Occipital lobe (tissue), 2 donors: ENCODE data around the gene PITX1. TPM values are rescaled to one million over a fixed set of nuclear protein-coding genes. Genes with fewer than 3 reads are reported as not detected.
"Not testable (repeated sequence)": the region's sequence is repeated elsewhere in the genome, so short reads cannot be mapped to it uniquely, and the experiment has no call there.

Experiments used
- DNase-seq: peaks from one replicate; lab custom pipeline; 2025; lab: John Stamatoyannopoulos, UW
- total RNA-seq: library from RNA; depleted of rRNA; stranded (reverse); fragments of >200 nt; gene quantifications from one replicate; pipeline ENCODE4 v1.2.3, GENCODE V29; 2014

PITX1 gene
- total RNA-seq, result not detected

DNA sequence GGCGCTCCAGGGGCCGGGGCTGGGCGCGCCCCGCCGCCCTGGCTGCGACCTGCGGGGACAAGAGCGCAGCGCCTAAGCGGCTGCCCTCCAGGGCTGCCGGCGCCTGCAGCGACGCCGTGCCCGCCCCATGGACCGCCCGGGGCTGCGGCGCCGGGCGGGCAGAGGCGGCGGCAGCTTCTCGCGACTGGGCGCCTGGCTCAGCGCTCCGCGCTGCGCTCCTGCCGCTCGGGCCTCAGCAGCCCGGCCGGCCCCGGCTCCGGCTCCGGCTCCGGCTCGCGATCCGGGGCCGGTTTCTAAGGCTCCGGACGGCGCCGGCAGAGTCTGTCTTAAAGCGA lies at the start of gene PITX1:
Gene PITX1, minus strand, starts transcription at position 328 of the 335 bp plus-strand sequence. CDS start 347 bp downstream, outside the sequence.
- no peak for DNase-seq

DNA sequence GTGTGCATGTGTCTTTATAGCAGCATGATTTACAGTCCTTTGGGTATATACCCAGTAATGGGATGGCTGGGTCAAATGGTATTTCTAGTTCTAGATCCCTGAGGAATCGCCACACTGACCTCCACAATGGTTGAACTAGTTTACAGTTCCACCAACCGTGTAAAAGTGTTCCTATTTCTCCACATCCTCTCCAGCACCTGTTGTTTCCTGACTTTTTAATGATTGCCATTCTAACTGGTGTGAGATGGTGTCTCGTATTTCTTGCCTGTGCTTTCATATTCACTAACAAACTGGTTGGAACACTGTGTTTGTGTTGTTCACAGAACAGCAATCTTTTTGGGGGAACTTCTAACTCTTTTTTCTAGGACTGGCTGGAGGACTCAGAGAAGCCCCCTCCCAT lies 49.3 kb upstream of the PITX1 start:
- not testable (repeated sequence) for DNase-seq

DNA sequence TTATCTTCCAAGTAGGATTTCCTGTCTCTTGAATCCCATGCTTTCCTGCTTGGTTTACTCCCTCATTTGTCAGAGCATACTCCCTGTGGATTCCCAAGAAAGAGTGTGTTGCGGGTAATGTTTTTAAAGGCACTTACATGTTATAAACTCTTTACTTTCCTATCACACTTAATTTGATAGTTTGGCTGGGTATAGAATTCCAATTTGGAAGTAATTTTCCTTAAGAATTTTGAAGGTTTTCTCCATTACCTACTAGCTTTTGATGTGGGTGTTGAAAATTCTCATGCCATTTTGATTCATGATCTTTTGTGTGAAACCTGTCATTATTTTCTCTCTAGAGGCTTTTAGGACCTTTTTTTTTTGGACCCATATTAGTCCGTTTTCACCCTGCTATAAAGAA lies 47.2 kb upstream of the PITX1 start:
- no peak for DNase-seq

DNA sequence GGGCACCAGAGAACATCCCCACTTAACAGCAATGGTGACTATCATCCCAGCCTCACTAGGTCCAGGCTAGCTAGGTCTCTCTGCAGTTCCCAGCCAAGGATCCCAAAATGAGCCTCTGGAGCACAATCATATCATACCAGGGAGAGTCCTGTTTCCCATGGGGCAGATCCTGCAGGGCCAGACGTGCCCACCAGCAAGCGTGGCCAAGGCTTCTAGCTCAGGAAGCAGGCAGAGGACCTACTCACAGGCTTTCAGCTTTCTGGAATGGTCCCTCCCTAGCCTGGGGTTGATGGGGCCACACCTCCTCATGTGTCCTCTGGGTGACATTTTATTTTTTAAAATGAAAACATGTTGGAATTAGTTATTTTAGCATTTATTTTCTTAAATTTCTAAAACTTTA lies 45.7 kb upstream of the PITX1 start:
- no peak for DNase-seq

DNA sequence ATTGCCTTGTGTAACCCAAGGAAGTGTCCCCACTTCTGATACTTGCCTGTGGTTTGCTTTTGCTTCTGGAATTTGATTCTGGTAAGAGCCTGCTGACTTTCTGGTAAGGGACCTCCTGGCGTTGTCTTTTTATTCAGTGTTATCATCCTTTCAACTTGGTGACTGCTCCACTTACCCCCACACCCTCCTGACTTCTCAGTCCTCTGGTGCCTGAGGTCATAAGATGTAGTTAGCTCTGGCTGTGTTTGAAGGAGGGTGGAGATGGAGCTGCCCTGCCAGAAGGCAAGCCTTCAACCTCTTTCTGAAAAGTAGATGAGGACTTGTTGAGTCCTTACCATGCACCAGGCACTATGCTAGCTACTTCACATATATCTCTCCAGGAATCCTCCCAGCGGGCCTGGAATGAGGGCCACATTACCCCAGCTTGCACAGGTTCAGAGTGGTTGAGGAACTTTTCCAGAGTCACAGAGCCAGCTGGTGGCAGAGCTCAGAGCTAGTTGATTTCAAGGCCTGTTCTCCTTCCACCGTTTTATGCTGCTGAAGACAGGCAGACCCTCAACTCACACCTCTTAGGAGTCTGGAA lies 45.2 kb upstream of the PITX1 start:
- no peak for DNase-seq

DNA sequence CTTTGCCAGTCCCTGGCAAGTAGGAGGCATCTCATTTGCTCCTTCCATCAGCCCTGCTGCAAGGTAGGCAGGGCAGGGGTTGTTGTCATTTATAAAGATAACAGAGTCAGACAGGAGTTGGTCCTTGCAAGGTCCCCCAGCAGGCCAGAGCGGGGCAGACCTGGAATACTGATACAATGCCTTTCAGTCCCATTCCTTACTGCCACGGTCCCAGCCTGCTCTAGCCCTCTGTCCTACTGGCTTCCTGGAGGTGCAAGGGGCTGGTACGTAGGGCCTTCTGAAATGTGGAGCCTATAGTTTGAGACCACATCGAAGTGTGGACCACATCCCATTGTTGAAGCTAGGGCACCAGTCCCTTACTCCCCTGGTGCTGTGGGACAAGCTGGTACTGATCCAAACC lies 42.8 kb upstream of the PITX1 start:
- DNase-seq, result no peak

DNA sequence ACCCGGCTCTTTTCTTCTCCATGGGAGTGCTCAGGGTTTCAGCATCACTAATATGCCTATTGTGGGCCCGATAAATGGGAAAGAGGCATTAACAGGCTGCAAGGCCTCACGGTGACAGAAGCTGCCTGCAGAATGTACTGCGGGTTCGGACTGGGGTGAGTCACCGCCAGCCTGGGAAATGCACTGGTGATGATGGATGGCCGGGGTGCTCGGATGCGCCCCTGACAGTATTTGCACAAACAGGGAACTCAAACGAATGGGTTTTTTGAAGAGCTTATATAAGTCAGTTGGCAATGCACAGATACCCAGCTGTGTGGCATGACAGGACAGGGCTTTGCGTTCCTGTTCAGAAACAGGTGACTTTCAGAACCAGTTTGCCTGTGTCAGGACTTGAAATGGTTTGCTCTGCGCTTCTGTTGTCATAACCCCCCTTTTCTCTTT lies 42.0 kb upstream of the PITX1 start:
- no peak for DNase-seq

DNA sequence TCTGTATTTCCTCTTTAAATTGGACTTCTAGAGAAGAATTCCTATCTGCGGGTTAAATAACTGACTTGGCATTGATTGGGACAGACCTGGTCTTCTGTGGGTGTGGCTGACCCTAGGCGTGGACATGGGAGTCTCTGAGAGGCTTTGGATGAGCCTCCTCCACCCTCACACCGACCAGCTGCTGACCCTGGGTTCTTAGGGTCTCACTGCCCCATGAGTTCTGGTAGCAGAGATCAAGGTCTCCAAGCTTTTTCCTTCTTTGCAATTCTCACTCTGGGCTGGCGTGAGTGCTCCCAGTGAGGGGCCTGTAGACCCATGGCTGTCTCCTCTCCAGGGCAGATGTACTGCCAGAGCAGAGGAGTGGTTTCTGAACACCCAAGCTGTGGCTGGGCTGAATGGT lies 41.6 kb upstream of the PITX1 start:
- DNase-seq, result no peak

DNA sequence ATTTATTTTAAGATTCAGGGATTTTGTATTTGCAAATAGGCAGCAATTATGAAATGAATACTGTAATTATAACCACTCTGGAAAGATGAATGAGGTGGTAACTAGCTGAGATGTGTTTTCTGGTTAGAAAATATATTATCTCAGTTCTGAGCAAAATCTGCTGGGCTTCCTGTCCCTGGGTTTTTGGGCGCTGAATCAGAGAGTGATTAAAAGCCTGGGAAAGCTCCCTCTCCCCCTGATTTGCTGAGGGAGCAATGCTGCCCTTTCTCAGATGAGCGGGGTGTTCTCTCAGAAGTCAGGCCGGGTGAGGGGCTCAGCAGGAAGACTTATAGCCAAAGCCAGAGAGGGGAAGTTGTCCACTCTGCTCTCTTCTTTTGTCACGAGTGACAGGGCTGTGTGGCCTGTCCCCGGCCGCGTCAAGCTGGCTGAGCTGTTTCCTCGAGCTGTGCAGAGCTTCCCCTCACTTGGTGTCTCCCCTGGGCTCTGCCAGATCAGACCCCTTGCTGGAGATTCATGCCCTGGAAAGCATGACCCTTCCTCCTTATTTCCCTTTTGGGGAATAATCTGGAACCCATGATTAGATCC lies 39.8 kb upstream of the PITX1 start:
- DNase-seq, result no peak

DNA sequence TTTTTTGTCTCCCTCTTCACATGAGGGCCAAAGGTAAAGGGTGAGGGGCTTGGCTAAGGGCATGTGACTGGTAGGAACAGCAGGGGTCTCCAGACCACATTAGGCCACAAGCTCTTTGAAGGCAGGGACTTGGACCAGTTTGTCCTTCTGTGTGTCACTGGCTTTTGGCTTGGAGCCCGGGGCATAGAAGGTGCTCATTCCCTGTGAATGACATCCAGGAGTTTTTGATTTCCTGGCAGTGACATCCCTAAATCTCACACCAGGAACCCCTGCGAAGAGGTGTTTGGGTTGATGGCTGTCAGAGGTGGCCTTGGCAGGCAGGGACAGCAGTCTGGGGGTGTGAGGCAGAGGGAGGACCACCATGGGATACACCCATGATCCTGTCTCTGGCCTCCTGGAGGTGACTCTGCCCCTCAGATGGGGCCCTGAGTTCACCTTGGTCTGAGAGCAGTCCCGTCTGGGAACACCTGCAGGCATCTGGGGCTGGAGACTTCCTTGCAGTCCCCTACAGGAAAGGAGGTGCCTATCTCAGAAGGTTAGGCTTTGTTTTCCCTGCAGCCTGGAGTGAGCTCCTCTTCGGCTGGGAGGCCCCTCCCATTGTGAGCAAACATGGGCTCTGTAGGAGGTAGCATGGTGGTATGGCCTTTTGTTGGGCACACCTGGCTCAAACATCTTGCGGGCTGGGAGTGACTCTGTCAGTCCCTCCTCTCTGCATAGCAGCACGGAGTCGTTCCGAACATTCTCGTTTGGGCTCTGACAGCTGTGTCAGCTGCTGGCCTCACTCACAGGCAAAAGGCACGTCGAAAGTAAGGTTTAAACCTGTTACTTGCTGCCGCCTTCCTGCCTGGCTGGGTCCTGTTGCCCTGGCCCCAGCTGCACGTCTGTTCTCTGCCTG lies 38.6 kb upstream of the PITX1 start:
- DNase-seq, result no peak

DNA sequence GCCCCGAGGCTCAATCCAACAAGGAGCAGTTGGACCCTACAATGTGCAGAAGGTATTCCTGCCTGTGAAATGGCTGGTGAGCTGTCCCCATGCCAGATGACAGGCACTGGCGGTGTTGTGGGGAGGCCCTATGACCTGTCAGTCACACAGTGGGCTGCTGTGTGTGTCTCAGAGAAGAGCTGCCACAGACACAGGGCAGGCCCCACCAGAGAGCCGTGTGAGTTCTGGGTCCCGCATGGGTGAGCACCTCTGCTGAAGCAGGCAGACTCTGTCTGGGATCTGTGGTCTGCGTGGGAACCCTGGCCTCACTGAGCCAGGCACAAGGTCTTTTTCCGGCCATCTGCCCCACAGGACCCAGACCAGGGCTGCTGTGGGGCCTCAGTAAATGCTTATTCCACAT lies 37.3 kb upstream of the PITX1 start:
- DNase-seq, result no peak

DNA sequence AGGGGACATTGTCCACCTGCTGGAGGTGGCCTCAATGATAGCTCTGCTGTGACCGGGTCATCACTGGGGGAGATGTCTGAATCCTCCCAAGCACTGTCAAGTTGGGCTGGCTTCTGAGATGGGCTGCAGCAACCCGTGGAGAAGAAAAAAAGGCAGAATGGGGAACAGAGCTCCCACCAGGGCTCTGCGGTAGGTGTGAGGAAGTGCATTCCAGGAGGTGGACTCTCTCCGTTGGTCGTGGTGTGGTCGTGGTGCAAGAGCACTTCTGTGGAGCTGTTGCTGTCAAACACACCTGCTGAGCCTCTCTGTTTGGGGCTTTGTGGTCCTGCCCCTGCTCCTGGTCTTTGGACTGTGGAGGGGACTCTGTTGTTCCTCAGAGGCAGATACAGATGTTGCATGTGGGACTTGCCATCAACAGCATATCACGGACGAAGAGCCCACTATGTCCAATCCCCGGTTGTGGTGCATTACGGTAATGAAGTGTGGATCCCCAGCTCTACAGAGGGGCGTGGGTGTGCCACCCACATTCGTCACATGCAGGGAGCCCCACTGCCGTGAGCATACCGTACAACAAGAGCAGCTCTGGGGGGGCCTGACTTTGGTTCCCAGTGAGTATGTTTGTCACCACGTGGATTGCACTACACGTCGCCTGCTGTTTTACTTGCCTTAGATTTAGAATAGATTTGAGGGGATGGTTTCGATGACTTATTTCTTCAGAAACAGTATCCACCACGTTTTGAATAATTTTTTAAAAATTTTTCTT lies 36.0 kb upstream of the PITX1 start:
- no peak for DNase-seq

DNA sequence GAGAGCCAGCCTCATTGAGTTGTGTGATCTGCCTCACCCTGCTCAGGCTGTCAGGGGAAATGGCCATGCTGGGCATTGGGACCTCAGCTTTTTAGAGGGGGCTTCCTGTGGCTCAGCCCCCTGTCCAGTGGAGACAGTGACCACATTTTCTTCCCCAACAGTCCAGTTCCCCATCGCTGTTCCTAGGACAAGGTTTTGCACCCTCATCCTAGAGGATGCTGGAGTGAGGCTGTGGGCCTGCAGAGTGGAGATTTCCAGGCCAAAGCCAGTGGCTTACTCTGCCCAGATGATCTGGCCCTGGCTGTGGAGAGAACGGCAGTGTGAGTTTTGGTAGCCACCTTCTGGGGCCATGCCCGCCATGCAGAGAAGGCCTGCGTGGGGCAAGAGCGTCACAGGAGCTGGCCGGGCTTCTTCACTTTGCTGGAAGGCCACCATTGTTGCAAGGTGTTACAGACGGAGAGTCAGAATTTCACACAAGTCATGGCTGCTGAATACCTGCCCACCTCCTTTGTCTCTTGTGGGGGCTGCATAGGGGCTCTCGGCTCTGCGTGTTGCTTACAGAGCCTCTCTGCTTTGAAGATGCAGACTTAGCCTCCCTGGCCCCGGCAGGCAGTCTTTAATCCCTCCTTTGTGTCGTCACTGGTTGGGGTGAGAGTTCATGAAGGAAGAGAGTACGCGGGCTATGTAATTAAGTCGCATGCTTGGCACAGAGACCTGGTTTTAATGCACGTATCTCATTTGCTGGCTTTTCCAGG lies 35.2 kb upstream of the PITX1 start:
- DNase-seq, result no peak

DNA sequence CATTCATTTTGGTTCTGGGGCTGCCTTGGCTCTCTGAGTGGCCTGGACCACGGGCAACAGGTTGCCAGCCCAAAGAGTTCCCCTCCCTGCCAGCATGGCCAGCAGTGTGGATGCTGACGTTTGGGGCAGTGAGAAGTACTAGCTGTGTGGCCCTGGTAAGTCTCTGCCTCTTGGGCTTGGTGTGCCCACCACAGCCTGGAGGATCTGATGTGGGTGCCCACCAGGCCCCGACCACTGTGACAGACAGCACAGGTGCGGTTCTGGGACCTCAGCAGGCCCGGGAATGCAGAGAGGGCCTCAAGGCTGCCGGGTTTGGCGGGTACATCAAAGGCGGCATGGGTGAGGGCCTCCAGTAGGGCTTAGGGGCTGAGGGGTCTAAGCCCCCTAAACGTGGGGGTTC lies 33.6 kb upstream of the PITX1 start:
- DNase-seq, result no peak

DNA sequence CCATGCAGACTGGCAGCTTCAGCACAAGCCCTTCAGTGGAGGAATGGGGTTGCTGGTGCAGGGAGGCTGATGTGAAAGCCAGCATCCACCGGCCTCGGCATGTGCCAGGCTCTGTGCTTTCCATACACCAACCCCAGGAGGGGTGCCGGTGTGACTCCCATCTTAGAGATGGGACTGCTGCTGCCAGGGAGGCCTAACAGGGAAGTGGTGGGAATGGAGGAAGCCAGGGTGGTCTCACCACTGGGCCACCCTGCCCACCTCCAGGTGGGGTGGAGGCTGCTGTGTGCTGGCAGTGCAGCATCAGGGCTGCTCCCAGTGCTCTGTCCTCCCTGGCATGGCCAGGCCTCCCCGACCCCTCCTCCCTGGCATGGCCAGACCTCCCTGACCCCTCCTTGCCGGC lies 32.8 kb upstream of the PITX1 start:
- DNase-seq, result no peak

DNA sequence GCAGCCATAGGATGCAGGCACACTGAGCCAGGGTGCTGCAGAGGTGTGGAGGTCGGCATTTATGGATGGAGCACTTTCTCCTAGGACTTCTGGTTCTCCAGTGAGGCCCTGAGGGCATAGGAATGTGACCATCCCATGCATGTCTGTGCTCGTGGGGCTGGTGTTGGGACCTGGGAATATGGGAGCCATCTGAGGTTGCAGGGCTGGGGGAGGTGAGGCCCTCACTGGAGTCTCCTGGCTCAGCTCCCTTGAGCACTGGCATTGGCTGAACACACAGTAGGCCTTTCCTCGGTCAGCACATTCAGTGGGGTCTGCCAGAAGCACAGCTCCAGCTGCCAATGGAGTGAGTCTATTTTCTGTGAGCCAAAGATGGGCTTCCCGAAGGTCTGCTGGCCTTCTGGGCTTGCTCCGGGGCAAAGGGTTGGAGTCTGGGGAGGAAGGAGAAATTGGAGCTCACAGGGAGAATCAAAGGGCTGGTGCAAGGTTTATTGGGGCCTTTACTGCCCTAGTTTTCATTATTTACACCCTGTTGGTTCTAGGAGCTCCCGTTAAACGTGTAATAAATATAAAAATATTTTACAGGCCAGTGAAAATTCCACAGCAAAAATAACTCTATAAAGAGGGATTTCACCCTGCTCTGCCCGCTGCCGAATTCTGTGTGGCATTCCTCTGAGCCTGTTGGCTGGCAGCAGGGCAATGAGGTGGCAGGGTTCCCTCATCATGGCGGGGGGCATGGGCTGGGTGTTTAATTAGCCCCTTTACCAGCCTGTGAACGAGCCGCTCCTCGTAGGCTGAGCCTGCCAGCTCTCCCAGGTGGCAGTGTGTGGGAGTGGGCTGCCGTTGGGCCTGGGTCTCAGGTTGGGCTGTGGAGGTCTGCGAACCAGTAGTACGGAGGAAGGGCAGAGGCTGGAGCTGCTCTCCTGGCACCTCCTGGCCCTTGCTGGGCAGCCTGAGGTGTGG lies 31.6 kb upstream of the PITX1 start:
- no peak for DNase-seq

DNA sequence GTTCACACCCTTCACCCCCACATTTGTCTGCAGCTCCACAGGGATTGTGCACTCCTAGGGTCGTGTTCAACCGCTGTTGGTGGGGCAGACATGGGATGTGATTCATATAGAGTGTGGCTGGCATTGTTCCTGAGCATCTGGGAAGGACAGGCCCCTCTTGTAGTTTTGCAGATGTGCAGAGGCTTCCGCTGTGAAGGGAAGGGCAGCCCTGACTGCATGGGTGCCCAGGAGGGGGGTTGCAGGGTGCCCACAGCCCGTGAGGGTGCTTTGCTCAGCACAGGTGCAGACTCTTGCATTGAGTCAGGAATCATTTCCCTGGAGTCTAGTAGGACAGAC lies 30.2 kb upstream of the PITX1 start:
- DNase-seq, result no peak

DNA sequence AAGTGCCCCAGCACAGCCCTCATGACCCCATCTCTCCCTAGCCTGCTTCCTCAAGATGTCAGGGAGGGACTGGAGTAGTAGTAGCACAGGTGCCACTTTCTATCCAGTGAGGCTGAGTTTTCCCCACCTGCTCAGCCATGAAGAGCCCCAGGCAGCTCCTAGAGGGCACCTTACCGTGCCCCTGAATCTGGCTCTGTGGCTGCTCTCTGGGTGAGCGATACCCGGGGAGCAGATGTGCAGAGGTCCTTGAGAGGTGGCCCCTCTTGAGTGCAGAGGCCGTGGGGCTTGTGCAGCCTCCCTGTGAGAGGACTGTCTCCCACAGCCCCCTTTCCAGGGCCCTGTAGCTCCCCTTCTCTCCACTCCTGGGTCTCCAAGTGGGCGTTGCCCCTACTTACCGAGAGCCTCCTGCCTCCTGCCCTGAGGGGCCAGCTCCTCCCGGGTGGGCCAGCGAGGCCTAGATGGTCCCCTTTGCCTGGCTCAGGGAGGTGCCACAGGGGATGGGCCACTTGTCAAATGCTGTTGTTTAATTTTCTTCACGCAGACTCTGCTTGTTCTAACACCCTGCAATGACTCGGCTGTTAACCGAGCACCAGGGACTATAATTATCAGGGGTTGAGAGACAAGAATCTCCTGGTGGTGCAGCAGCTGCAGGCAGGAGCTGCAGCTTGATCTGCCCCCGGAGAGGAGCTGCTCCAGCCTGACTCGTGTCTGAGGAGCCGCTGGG lies 29.6 kb upstream of the PITX1 start:
- DNase-seq, result no peak

DNA sequence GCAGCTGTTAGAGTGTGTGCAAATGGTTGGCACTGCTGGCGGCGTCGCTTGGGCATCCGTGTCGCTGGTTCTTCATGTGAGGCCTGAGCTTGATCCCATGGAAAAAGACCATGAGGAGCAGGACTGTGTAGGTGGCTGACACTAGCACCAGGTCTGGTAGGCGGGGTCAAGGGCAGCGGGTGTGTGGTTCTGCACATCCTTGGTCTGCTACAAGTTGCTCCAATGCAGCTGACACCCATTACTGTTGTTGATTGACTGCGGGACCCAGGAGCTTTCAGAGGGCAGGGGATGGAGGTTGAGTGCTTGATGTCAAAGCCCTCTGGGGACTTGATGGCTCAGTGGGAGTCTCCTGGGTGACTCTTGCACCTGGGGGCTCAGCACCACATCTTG lies 29.0 kb upstream of the PITX1 start:
- no peak for DNase-seq
